ENCODE results near the gene TUSC7. TPM values are rescaled to one million over a fixed set of nuclear protein-coding genes. Genes with fewer than 3 reads are reported as not detected.

The TUSC7 gene
- total and polyA plus RNA-seq, 2 of the 4 experiments (the other 2 are of a cell fraction) = not detected

DNA sequence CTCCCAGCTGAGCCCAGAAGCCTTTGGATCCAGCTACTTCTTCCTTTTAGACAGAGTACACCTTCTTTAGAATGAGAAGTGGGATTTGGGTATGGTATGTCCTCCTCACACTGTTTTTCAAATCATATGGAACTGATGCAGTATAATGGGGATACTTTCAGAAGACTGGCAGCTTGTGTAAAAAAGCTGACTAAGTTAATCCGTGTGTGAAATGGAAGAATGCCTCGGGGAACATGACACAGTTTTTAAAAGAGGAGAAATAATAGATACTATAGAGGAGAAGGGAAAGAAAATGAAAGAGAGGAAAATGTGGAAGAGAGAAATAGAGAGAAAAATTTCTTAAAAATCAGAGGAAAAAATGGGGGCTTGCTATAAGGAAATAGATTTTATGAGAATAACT is 47.7 kb downstream of the TUSC7 start:
- no peak overlapping the region for H2BK15ac ChIP-seq (ENCODE audit: low read depth, low read length)
- no peak overlapping the region for H2AK5ac ChIP-seq (ENCODE audit: low read depth, low read length)
- no peak overlapping the region for H4K91ac ChIP-seq (ENCODE audit: insufficient read depth, low read depth, low read length)
- DNase-seq = no peak
- no peak overlapping the region for H3K4ac ChIP-seq (ENCODE audit: low read depth, low read length)
- no TSS peak for BruUV-seq (replicated peaks)
- no peak overlapping the region for H3K56ac ChIP-seq (ENCODE audit: extremely low read depth, insufficient read depth, low read length)
- H3K27ac ChIP-seq (ENCODE audit: insufficient read depth, low read length) = no peak overlapping the region
- no peak overlapping the region for H2AFZ ChIP-seq (replicated peaks; ENCODE audit: low read length, poor library complexity)
- H3K9me3 ChIP-seq (ENCODE audit: control insufficient read depth, insufficient read depth, low read length) = no peaks in the 10 kb centered on the region
- intact Hi-C loops (cut with micrococcal nuclease) (loop anchor here (5.0 kb wide), 4 partner anchors 145 to 925 kb away; no protein-coding TSS in a partner anchor), in situ Hi-C loops (cut with MboI; ENCODE audit: low sequenced_read_pairs) (loop anchor here (5.0 kb wide), 1 partner anchor 620 kb away; no protein-coding TSS in a partner anchor), dilution Hi-C loops (cut with HindIII; ENCODE audit: low sequenced_read_pairs, unreplicated experiment) (no loop called here)
- H3K4me1 ChIP-seq (ENCODE audit: control insufficient read depth, insufficient read depth, low read length) = no peaks in the 10 kb centered on the region
- H3K9me1 ChIP-seq (ENCODE audit: insufficient read depth, low read length) = no peaks in the 10 kb centered on the region
- H3K4me2 ChIP-seq (ENCODE audit: low read depth, low read length) = no peak overlapping the region
- no peak overlapping the region for H3K23ac ChIP-seq (ENCODE audit: low read depth, low read length)
- no peak overlapping the region for H3K9ac ChIP-seq (ENCODE audit: low read depth, low read length)
- H2BK5ac ChIP-seq (ENCODE audit: low read depth, low read length, poor library complexity, severe bottlenecking) = no peak overlapping the region
- H3K79me1 ChIP-seq (ENCODE audit: low read depth in 1 of 2, low read length in 2 of 2) = no peaks in the 10 kb centered on the region
- ATAC-seq (ENCODE audit: low read depth) = no peak
- ChIA-PET CTCF (interaction anchor here (0.9 kb wide), 1 partner anchor 8 kb away, joined by 3 read pairs; no protein-coding TSS in a partner anchor), POLR2A (ENCODE audit: unreplicated experiment) (no interaction called here)
- no CpG with 5 or more reads among the region's 2 CpGs for WGBS, 2 experiments (ENCODE audit: extremely low coverage in 2 of 2, insufficient read length in 1 of 2)
- no peak overlapping the region for H2BK20ac ChIP-seq (ENCODE audit: low read depth, low read length)
- no peak overlapping the region for H3K18ac ChIP-seq (ENCODE audit: low read depth, low read length)
- H2BK120ac ChIP-seq (ENCODE audit: low read depth, low read length) = no peak overlapping the region
- no peak overlapping the region for H2AK9ac ChIP-seq (replicated peaks; ENCODE audit: low read depth, low read length, poor library complexity)
- no peaks in the 10 kb centered on the region for H3K27me3 ChIP-seq (ENCODE audit: control insufficient read depth, insufficient read depth, low read length)
- no peak overlapping the region for H3K4me3 ChIP-seq (ENCODE audit: insufficient read depth, low read depth, low read length)
- TF ChIP-seq FOS (IDR thresholded peaks at IDR 0.05; ENCODE audit: low read depth, low read length) (no peak), MAFK (IDR thresholded peaks at IDR 0.05; ENCODE audit: low read depth, low read length) (peak; percentile 45)
- TF ChIP-seq, protein P1, sequence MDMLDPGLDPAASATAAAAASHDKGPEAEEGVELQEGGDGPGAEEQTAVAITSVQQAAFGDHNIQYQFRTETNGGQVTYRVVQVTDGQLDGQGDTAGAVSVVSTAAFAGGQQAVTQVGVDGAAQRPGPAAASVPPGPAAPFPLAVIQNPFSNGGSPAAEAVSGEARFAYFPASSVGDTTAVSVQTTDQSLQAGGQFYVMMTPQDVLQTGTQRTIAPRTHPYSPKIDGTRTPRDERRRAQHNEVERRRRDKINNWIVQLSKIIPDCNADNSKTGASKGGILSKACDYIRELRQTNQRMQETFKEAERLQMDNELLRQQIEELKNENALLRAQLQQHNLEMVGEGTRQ (IDR thresholded peaks at IDR 0.05; ENCODE audit: low read depth, low read length) = no peak
- H4K5ac ChIP-seq (ENCODE audit: low read depth, low read length) = no peak overlapping the region
- no peaks in the 10 kb centered on the region for H4K20me1 ChIP-seq (ENCODE audit: insufficient read depth, low read length)
- no peak overlapping the region for H4K8ac ChIP-seq (ENCODE audit: low read depth in 2 of 2, low read length in 2 of 2)
- H3K14ac ChIP-seq (replicated peaks; ENCODE audit: low read depth, low read length) = no peak overlapping the region
- H3K36me3 ChIP-seq (ENCODE audit: control insufficient read depth, insufficient read depth, low read length) = no peaks in the 10 kb centered on the region
